Measurements from ENCODE around the gene SLC8A3. TPM values are rescaled to one million over a fixed set of nuclear protein-coding genes. Genes with fewer than 3 reads are reported as not detected.

The SLC8A3 gene
- total RNA-seq, 2 donors from 2014 or later = 0.49 to 0.95 TPM

DNA sequence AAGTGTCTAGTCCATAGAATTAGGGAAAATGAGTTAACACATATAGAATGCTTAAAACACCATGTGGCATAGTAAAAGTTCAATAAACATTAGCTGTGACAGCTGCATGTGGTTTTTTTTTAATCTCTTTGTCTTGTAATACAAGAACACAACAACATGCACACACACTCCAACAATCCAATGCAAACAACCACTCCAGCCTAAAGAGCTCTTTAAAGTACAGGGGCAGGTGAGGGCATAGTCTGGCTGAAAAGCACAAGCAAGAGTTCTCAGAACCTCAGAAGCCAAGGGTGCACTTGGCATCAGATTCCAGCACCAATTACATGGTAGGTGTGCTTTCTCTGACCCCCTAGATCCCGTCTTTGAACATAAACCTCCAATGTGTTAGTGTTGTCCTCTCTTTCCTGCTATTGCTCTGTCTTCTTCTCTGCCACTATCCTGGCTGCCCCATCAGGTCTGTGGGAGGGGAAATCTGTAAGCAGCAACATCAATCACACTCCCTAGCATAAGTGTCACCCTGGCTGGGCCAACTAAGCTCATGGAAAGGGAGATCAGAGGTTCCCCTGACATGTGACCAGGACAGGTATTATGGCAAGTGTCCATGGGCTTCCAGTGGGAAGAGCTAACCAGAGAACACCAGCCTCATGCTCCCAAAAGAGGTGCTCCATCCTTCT lies 91.0 kb downstream of the SLC8A3 start:
- TF ChIP-seq, protein P1, sequence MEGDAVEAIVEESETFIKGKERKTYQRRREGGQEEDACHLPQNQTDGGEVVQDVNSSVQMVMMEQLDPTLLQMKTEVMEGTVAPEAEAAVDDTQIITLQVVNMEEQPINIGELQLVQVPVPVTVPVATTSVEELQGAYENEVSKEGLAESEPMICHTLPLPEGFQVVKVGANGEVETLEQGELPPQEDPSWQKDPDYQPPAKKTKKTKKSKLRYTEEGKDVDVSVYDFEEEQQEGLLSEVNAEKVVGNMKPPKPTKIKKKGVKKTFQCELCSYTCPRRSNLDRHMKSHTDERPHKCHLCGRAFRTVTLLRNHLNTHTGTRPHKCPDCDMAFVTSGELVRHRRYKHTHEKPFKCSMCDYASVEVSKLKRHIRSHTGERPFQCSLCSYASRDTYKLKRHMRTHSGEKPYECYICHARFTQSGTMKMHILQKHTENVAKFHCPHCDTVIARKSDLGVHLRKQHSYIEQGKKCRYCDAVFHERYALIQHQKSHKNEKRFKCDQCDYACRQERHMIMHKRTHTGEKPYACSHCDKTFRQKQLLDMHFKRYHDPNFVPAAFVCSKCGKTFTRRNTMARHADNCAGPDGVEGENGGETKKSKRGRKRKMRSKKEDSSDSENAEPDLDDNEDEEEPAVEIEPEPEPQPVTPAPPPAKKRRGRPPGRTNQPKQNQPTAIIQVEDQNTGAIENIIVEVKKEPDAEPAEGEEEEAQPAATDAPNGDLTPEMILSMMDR (IDR thresholded peaks at IDR 0.05) = no peak
- no peak overlapping the region for H3K4me3 ChIP-seq
- no peak for DNase-seq (ENCODE audit: low spot score)
- H3K27me3 ChIP-seq (replicated peaks; ENCODE audit: insufficient read depth) = no peaks in the 10 kb centered on the region
- H3K36me3 ChIP-seq = no peaks in the 10 kb centered on the region
- no peaks in the 10 kb centered on the region for H3K4me1 ChIP-seq (ENCODE audit: control insufficient read depth in 1 of 2, low read depth in 2 of 2)
- ATAC-seq (ENCODE audit: insufficient number of reproducible peaks, low FRiP score, low read depth) = no peak
- no peaks in the 10 kb centered on the region for H3K9me3 ChIP-seq
- H3K27ac ChIP-seq = no peak overlapping the region

DNA sequence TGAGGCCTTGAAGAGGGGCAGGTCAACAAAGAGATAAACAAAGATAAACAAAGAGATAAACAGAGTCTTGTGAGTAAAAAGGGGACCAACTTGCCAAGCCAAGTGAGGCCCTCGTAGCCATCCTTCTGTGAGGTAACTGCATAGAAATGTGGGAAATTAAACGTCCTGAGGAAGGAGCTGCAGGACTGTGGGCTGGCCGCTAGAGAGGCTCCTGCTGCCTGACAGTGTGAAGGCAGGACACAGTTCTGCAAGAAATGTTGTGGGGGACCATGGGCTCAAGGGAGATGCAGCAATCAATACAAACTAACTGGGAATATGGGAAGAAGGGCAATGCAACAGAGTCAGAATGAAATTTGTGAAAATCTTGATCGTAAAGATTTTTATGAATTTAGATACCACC lies 91.9 kb downstream of the SLC8A3 start:
- no peak for ATAC-seq (ENCODE audit: insufficient number of reproducible peaks, low FRiP score, low read depth)
- no peak for DNase-seq (ENCODE audit: low spot score)
- no peak overlapping the region for H3K27ac ChIP-seq
- no peaks in the 10 kb centered on the region for H3K4me1 ChIP-seq (ENCODE audit: control insufficient read depth in 1 of 2, low read depth in 2 of 2)
- no peaks in the 10 kb centered on the region for H3K36me3 ChIP-seq
- H3K4me3 ChIP-seq = no peak overlapping the region
- TF ChIP-seq, protein P1 (IDR thresholded peaks at IDR 0.05) = no peak
- no peaks in the 10 kb centered on the region for H3K27me3 ChIP-seq (replicated peaks; ENCODE audit: insufficient read depth)
- H3K9me3 ChIP-seq = no peaks in the 10 kb centered on the region

DNA sequence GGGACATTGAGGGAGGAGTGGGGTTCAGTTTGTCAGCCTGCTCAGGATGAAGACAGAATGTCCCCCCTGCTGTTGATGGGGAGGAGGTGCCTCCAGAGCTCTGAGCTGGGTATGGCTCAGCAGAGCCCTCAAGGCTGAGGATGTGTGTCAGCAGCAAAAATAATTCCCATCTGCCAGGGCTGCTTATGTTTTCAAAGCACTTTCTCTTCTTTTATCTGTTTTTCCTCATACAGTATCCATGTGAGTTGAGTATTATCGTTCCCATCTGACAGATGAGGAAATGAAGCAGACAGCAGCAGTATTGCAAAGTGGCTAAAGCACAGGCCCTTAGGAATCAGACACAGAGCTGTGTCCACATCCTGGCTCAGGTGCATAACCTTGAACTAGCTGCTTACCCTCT lies 94.1 kb downstream of the SLC8A3 start:
- Histone ChIP-seq H3K4me3 (no peak overlapping the region), H3K9me3 (no peaks in the 10 kb centered on the region), H3K36me3 (no peaks in the 10 kb centered on the region), H3K27ac (no peak overlapping the region), H3K27me3 (replicated peaks; ENCODE audit: insufficient read depth) (no peaks in the 10 kb centered on the region), H3K4me1 (ENCODE audit: control insufficient read depth in 1 of 2, low read depth in 2 of 2) (no peaks in the 10 kb centered on the region)
- DNase-seq (ENCODE audit: low spot score) = no peak
- TF ChIP-seq, protein P1 (IDR thresholded peaks at IDR 0.05) = no peak
- no peak for ATAC-seq (ENCODE audit: insufficient number of reproducible peaks, low FRiP score, low read depth)

DNA sequence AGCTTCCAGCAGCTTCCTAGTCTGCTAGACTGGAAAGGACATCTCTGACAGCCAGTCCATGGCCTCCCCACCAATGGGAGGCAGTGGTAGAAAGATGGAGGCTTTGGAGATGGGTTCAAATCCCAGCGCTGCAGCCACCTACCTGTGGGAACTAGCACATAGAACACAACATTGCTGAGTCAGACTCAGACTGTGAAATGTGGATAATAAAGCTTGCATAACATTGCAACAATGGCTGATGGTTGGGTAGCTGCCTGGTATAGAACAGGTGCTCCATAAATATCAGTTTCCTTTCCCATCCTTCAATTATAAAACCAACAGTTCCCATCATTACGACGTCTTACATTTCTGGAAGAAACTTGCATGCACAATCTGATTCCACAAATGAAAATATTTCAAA lies 94.6 kb downstream of the SLC8A3 start:
- no peaks in the 10 kb centered on the region for H3K9me3 ChIP-seq
- DNase-seq (ENCODE audit: low spot score) (no peak), ATAC-seq (ENCODE audit: insufficient number of reproducible peaks, low FRiP score, low read depth) (no peak)
- H3K4me3 ChIP-seq = no peak overlapping the region
- H3K27me3 ChIP-seq (replicated peaks; ENCODE audit: insufficient read depth) = no peaks in the 10 kb centered on the region
- TF ChIP-seq, protein P1 (IDR thresholded peaks at IDR 0.05) = no peak
- no peaks in the 10 kb centered on the region for H3K4me1 ChIP-seq (ENCODE audit: control insufficient read depth in 1 of 2, low read depth in 2 of 2)
- H3K36me3 ChIP-seq = no peaks in the 10 kb centered on the region
- no peak overlapping the region for H3K27ac ChIP-seq

GRCh38 chr14:70093156-70093555 lies 95.6 kb downstream of the SLC8A3 start:
- no peaks in the 10 kb centered on the region for H3K36me3 ChIP-seq
- TF ChIP-seq, protein P1 (IDR thresholded peaks at IDR 0.05) = no peak
- no peak overlapping the region for H3K27ac ChIP-seq
- H3K27me3 ChIP-seq (replicated peaks; ENCODE audit: insufficient read depth) = no peaks in the 10 kb centered on the region
- H3K9me3 ChIP-seq = no peaks in the 10 kb centered on the region
- no peaks in the 10 kb centered on the region for H3K4me1 ChIP-seq (ENCODE audit: control insufficient read depth in 1 of 2, low read depth in 2 of 2)
- H3K4me3 ChIP-seq = no peak overlapping the region
- ATAC-seq (ENCODE audit: insufficient number of reproducible peaks, low FRiP score, low read depth) (no peak), DNase-seq (ENCODE audit: low spot score) (no peak)

Measured in thoracic aorta (tissue), 2 donors.